Upper lobe of left lung (tissue), 6 donors: ENCODE results near the gene ZNF280C. TPM values are rescaled to one million over a fixed set of nuclear protein-coding genes. Genes with fewer than 3 reads are reported as not detected.

Experiments
- ATAC-seq, 2 donors: fragments of 200-7000 bp; cut with Tn5 transposase; one replicate each; pipeline ENCODE4 v1.9.1; 2022; ENCODE audit warnings: mild to moderate bottlenecking in 2 of 2, moderate library complexity in 2 of 2; ENCODE audit not compliant: low FRiP score in 2 of 2
- DNase-seq, 2 donors: peaks; one replicate each; pipeline ENCODE4 v3.0.0-alpha.2; 2019 to 2020
- H3K27ac ChIP-seq, 4 donors: fragments of 200-600 bp; sonication (generic); one replicate each; pipeline ENCODE4 v1.5.1; 2016 to 2019
- H3K27me3 ChIP-seq, 4 donors: fragments of 200-600 bp; sonication (generic); one replicate each; pipeline ENCODE4 v1.5.1; 2017 to 2019
- H3K36me3 ChIP-seq, 4 donors: fragments of 200-600 bp; sonication (generic); one replicate each; pipeline ENCODE4 v1.5.1; 2016 to 2019
- H3K4me1 ChIP-seq, 4 donors: fragments of 200-600 bp; sonication (generic); one replicate each; pipeline ENCODE4 v1.5.1; 2018 to 2019
- H3K4me3 ChIP-seq, 4 donors: fragments of 200-600 bp; sonication (generic); one replicate each; pipeline ENCODE4 v1.5.1; 2017 to 2019; ENCODE audit warnings: mild to moderate bottlenecking in 2 of 4, moderate library complexity in 1 of 4
- H3K9me3 ChIP-seq, 4 donors: fragments of 200-600 bp; sonication (generic); one replicate each; pipeline ENCODE4 v1.5.1; 2018 to 2019
- CTCF ChIP-seq, 6 experiments: fragments of 450-650 bp in 4 of 6; fragments of 200-600 bp in 2 of 6; sonication (generic) in 2 of 6; IDR thresholded peaks; one replicate each; pipeline ENCODE4 v1.5.1; 2016 to 2019; ENCODE audit warnings: antibody characterized with exemption in 6 of 6
- EP300 ChIP-seq, 4 donors: sonication (generic); formaldehyde crosslinking; IDR thresholded peaks; one replicate each; pipeline ENCODE4 v1.5.1; 2017; ENCODE audit warnings: antibody characterized with exemption in 4 of 4, control low read depth in 2 of 4
- POLR2A ChIP-seq, 4 donors: fragments of 450-650 bp; IDR thresholded peaks; one replicate each; pipeline ENCODE4 v1.5.1; 2016 to 2017; ENCODE audit warnings: antibody characterized with exemption in 4 of 4, mild to moderate bottlenecking in 2 of 4
- POLR2AphosphoS5 ChIP-seq, 2 donors: sonication (generic); formaldehyde crosslinking; IDR thresholded peaks; one replicate each; pipeline ENCODE4 v1.5.1; 2017; ENCODE audit warnings: antibody characterized with exemption in 2 of 2
- WGBS, 2 donors: methylation state at CpG; one replicate each; pipeline ENCODE4 v1.1.5; 2017 to 2018; 5-methylcytosine and 5-hydroxymethylcytosine counted together
- total RNA-seq, 6 donors: library from RNA; depleted of rRNA in 4 of 6; stranded (reverse); fragments of >200 nt in 4 of 6; gene quantifications; one replicate each; pipeline versions ENCODE4 v1.1.0 to v1.2.1, GENCODE V29; 2016 to 2021
- donor health status: DM: no; HTN: no; CAD: no; lungs with moderate emphysema.
- donor health status: DM: no; HTN: yes; CAD: no; lungs with severe emphysema.

The ZNF280C gene
- total RNA-seq, 6 donors from 2014 or later = 2.8 to 3.8 (median 3.4) TPM

GRCh38 chrX:130300010-130300282 is 31.2 kb upstream of the ZNF280C start:
- H3K9me3 ChIP-seq = no peaks in the 10 kb centered on the region
- ATAC-seq (peak in 1 of 2 donors; percentile 19), DNase-seq (no peak)
- H3K4me1 ChIP-seq = no peaks in the 10 kb centered on the region
- no peaks in the 10 kb centered on the region for H3K27me3 ChIP-seq
- no peak overlapping the region for H3K4me3 ChIP-seq
- no peaks in the 10 kb centered on the region for H3K36me3 ChIP-seq
- no peak for TF ChIP-seq POLR2A (IDR thresholded peaks at IDR 0.05)
- no peak for TF ChIP-seq CTCF (IDR thresholded peaks at IDR 0.05)
- no peak for TF ChIP-seq EP300 (IDR thresholded peaks at IDR 0.05)
- TF ChIP-seq POLR2AphosphoS5 (IDR thresholded peaks at IDR 0.05) = no peak
- no peak overlapping the region for H3K27ac ChIP-seq
- 65 to 79% methylated on average over 2 of the region's 2 CpGs for WGBS, 2 donors

- Histone ChIP-seq H3K27me3 (no peaks in the 10 kb centered on the region), H3K4me1 (no peaks in the 10 kb centered on the region), H3K27ac (no peak overlapping the region), H3K9me3 (no peaks in the 10 kb centered on the region), H3K4me3 (no peak overlapping the region), H3K36me3 (no peaks in the 10 kb centered on the region)
- no peak for TF ChIP-seq CTCF (IDR thresholded peaks at IDR 0.05)
- DNase-seq = peak in 1 of 2 donors; percentile 20
- 70% methylated on average over 11 of the region's 19 CpGs; no CpG with 5 or more reads in 1 of the 2 donors for WGBS, 2 donors
- ATAC-seq = peak in 1 of 2 donors; percentile 70
Measured at GRCh38 chrX:130299279-130300009, 30.7 kb upstream of the ZNF280C start.

GRCh38 chrX:130296743-130297142 is 28.0 kb upstream of the ZNF280C start:
- no peaks in the 10 kb centered on the region for H3K4me1 ChIP-seq
- no peaks in the 10 kb centered on the region for H3K9me3 ChIP-seq
- no peak for DNase-seq
- no peaks in the 10 kb centered on the region for H3K27me3 ChIP-seq
- H3K36me3 ChIP-seq = no peaks in the 10 kb centered on the region
- H3K4me3 ChIP-seq = no peak overlapping the region
- ATAC-seq = no peak
- no peak for TF ChIP-seq EP300 (IDR thresholded peaks at IDR 0.05)
- TF ChIP-seq POLR2AphosphoS5 (IDR thresholded peaks at IDR 0.05) = no peak
- no peak for TF ChIP-seq CTCF (IDR thresholded peaks at IDR 0.05)
- no peak for TF ChIP-seq POLR2A (IDR thresholded peaks at IDR 0.05)
- 26 to 50% methylated on average over 2 of the region's 2 CpGs for WGBS, 2 donors
- no peak overlapping the region for H3K27ac ChIP-seq

- Histone ChIP-seq H3K9me3 (no peaks in the 10 kb centered on the region), H3K27me3 (no peaks in the 10 kb centered on the region), H3K36me3 (no peaks in the 10 kb centered on the region), H3K4me1 (no peaks in the 10 kb centered on the region), H3K4me3 (no peak overlapping the region), H3K27ac (no peak overlapping the region)
- WGBS, 2 donors = 86% methylated on average over 3 of the region's 3 CpGs; no CpG with 5 or more reads in 1 of the 2 donors
- ATAC-seq = no peak
- TF ChIP-seq CTCF (IDR thresholded peaks at IDR 0.05) (no peak), EP300 (IDR thresholded peaks at IDR 0.05) (no peak), POLR2AphosphoS5 (IDR thresholded peaks at IDR 0.05) (no peak), POLR2A (IDR thresholded peaks at IDR 0.05) (no peak)
- no peak for DNase-seq
Measured at GRCh38 chrX:130296297-130296678, 27.6 kb upstream of the ZNF280C start.
